Thoracic aorta (tissue), 2 donors: ENCODE data around the gene PCDHGA6. TPM values are rescaled to one million over a fixed set of nuclear protein-coding genes. Genes with fewer than 3 reads are reported as not detected.
"Not testable (repeated sequence)": the region's sequence is repeated elsewhere in the genome, so short reads cannot be mapped to it uniquely, and the experiment has no call there.

ENCODE experiments used
- ATAC-seq: fragments of 150-250 bp; one replicate; pipeline ENCODE4 v1.8.0; 2017; ENCODE audit warnings: low read depth; ENCODE audit not compliant: insufficient number of reproducible peaks, low FRiP score
- DNase-seq: peaks from one replicate; pipeline ENCODE4 v3.0.0-alpha.2; 2020; ENCODE audit warnings: low spot score
- H3K27ac ChIP-seq, 2 donors: fragments of 200-600 bp; sonication (generic); 1 replicate in 1 of 2; 2 replicates in 1 of 2; pipeline ENCODE4 v1.5.1; 2016; ENCODE audit warnings: mild to moderate bottlenecking in 2 of 2, moderate library complexity in 2 of 2
- H3K27me3 ChIP-seq: fragments of 200-600 bp; sonication (generic); replicated peaks from 2 replicates; pipeline ENCODE4 v1.6.0; 2016; ENCODE audit warnings: mild to moderate bottlenecking; ENCODE audit not compliant: insufficient read depth
- H3K36me3 ChIP-seq: fragments of 200-600 bp; sonication (generic); one replicate; pipeline ENCODE4 v1.5.1; 2016
- H3K4me1 ChIP-seq, 2 donors: fragments of 200-600 bp; sonication (generic); 1 replicate in 1 of 2; 2 replicates in 1 of 2; pipeline versions ENCODE4 v1.5.1 to v1.6.0; 2016; ENCODE audit warnings: low read depth in 2 of 2, mild to moderate bottlenecking in 1 of 2; ENCODE audit not compliant: control insufficient read depth in 1 of 2
- H3K4me3 ChIP-seq: fragments of 200-600 bp; sonication (generic); 2 replicates; pipeline ENCODE4 v1.5.1; 2016; ENCODE audit warnings: mild to moderate bottlenecking
- H3K9me3 ChIP-seq: fragments of 200-600 bp; sonication (generic); 2 replicates; pipeline ENCODE4 v1.5.1; 2016
- total RNA-seq, 2 donors: library from RNA; depleted of rRNA; stranded (reverse); fragments of >200 nt; gene quantifications; one replicate each; pipeline versions ENCODE4 v1.1.0 to v1.2.3, GENCODE V29; 2016
- TF ChIP-seq, protein P1 (sequence below): fragments of 200-600 bp; sonication (generic); IDR thresholded peaks from one replicate; pipeline ENCODE4 v1.5.1; 2019; ENCODE audit warnings: antibody characterized with exemption

The PCDHGA6 gene
- total RNA-seq, 2 donors from 2014 or later: 12.0 to 13.1 TPM

DNA sequence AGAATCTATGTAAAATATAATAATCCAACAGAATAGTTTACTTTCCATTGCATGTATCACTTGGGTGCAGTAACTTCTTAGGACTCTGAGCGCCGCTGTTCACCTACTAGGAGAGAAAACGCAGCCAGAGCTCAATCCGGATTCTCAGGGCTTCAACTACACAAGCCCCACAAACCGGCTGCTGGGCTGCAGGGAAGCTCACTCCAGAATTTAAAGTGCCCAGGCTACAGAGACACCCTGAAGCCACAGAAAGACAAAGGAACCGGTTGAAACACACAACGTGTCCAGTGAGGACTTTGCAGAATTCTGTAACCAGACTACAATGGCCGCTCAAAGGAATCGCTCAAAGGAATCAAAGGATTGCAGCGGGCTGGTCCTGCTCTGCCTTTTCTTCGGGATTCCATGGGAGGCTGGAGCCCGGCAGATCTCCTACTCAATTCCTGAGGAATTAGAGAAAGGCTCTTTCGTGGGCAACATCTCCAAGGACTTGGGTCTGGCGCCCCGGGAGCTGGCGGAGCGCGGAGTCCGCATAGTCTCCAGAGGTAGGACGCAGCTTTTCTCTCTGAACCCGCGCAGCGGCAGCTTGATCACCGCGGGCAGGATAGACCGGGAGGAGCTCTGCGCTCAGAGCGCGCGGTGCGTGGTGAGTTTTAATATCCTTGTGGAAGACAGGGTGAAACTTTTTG, 39.3 kb downstream of the PCDHGA6 start, which contains the start of gene PCDHGA10:
Gene PCDHGA10 (plus strand): TSS at position 134 of the 686 bp plus-strand sequence. CDS start 189 bp downstream, at position 323.
- peak within 1 kb of the TSS; percentile 66 for H3K4me3 ChIP-seq
- H3K27me3 ChIP-seq: no peaks in the 10 kb centered on the region
- DNase-seq (no peak), ATAC-seq (no peak)
- no peaks in the 10 kb centered on the region for H3K36me3 ChIP-seq
- no peak within 1 kb of the TSS for H3K27ac ChIP-seq
- H3K4me1 ChIP-seq: no peaks in the 10 kb centered on the region
- TF ChIP-seq, protein P1, sequence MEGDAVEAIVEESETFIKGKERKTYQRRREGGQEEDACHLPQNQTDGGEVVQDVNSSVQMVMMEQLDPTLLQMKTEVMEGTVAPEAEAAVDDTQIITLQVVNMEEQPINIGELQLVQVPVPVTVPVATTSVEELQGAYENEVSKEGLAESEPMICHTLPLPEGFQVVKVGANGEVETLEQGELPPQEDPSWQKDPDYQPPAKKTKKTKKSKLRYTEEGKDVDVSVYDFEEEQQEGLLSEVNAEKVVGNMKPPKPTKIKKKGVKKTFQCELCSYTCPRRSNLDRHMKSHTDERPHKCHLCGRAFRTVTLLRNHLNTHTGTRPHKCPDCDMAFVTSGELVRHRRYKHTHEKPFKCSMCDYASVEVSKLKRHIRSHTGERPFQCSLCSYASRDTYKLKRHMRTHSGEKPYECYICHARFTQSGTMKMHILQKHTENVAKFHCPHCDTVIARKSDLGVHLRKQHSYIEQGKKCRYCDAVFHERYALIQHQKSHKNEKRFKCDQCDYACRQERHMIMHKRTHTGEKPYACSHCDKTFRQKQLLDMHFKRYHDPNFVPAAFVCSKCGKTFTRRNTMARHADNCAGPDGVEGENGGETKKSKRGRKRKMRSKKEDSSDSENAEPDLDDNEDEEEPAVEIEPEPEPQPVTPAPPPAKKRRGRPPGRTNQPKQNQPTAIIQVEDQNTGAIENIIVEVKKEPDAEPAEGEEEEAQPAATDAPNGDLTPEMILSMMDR: peak; percentile 15
- H3K9me3 ChIP-seq: peaks cover 97% of the 10 kb centered on the region

DNA sequence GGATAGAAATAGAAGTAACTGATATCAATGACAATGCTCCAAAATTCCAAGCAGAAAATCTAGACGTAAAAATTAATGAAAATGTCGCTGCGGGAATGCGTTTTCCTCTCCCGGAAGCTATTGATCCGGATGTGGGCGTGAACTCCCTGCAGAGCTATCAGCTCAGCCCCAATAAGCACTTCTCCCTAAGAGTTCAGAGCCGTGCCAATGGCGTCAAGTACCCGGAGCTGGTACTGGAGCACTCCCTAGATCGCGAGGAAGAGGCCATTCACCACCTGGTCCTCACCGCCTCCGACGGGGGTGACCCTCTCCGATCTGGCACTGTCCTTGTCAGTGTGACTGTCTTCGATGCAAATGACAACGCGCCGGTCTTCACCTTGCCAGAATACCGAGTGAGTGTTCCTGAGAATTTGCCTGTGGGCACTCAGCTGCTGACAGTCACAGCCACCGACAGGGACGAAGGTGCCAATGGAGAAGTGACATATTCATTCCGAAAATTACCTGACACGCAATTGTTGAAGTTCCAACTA, 39.9 kb downstream of the PCDHGA6 start:
- H3K4me1 ChIP-seq: no peaks in the 10 kb centered on the region
- no peaks in the 10 kb centered on the region for H3K27me3 ChIP-seq
- TF ChIP-seq, protein P1: no peak
- peaks cover 97% of the 10 kb centered on the region for H3K9me3 ChIP-seq
- no peaks in the 10 kb centered on the region for H3K36me3 ChIP-seq
- H3K4me3 ChIP-seq: peak overlapping the region; percentile 66
- no peak for ATAC-seq
- H3K27ac ChIP-seq: no peak overlapping the region
- DNase-seq: no peak

DNA sequence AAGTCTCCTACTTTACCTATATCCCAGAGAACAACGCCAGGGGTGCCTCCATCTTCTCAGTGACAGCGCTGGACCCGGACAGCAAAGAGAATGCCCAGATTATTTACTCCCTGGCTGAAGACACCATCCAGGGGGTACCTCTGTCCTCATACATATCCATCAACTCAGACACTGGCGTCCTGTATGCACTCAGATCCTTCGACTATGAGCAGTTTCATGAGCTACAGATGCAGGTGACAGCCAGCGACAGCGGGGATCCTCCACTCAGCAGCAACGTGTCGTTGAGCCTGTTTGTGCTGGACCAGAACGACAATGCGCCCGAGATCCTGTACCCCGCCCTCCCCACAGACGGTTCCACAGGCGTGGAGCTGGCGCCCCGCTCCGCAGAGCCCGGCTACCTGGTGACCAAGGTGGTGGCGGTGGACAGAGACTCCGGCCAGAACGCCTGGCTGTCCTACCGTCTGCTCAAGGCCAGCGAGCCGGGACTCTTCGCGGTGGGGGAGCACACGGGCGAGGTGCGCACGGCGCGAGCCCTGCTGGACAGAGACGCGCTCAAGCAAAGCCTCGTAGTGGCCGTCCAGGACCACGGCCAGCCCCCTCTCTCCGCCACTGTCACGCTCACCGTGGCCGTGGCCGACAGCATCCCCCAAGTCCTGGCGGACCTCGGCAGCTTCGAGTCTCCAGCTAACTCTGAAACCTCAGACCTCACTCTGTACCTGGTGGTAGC, 41.0 kb downstream of the PCDHGA6 start:
- not testable (repeated sequence) for H3K36me3 ChIP-seq, DNase-seq, H3K4me1 ChIP-seq, H3K27me3 ChIP-seq, ATAC-seq, H3K27ac ChIP-seq
- Histone ChIP-seq H3K9me3 (peaks cover 97% of the 10 kb centered on the region), H3K4me3 (peak overlapping the region; percentile 24)

DNA sequence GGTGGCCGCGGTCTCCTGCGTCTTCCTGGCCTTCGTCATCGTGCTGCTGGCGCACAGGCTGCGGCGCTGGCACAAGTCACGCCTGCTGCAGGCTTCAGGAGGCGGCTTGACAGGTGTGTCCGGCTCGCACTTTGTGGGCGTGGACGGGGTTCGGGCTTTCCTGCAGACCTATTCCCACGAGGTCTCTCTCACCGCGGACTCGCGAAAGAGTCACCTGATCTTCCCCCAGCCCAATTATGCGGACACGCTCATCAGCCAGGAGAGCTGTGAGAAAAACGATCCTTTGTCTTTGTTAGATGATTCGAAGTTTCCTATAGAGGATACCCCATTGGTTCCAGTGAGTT, 41.6 kb downstream of the PCDHGA6 start:
- H3K4me1 ChIP-seq, DNase-seq, H3K27ac ChIP-seq, H3K27me3 ChIP-seq, ATAC-seq, H3K36me3 ChIP-seq: not testable (repeated sequence)
- Histone ChIP-seq H3K4me3 (peak overlapping the region; percentile 24), H3K9me3 (peaks cover 97% of the 10 kb centered on the region)

DNA sequence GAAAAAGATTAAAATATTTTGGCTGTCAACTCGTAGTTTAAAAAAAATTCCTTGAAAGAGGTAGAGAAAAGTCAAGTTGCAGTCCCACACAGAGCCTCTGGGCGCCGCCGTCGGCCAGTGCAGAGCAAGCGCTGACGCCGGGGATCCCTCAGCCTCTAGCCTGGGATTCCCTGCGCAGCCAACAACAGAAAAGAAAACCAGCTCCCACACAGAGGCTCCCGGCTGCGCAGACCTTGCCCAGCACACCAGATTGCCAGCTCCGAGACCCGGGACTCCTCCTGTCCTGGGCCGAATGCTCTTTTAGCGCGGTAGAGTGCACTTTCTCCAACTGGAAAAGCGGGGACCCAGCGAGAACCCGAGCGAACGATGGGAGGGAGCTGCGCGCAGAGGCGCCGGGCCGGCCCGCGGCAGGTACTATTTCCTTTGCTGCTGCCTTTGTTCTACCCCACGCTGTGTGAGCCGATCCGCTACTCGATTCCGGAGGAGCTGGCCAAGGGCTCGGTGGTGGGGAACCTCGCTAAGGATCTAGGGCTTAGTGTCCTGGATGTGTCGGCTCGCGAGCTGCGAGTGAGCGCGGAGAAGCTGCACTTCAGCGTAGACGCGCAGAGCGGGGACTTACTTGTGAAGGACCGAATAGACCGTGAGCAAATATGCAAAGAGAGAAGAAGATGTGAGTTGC, 43.9 kb downstream of the PCDHGA6 start, which contains the start of gene PCDHGB7:
Gene PCDHGB7 (plus strand): TSS at position 184 of the 679 bp plus-strand sequence. CDS start 183 bp downstream, at position 367.
- not testable (repeated sequence) for H3K27me3 ChIP-seq, DNase-seq, ATAC-seq, H3K4me1 ChIP-seq, H3K36me3 ChIP-seq, H3K27ac ChIP-seq
- TF ChIP-seq, protein P1: peak; percentile 53
- peak within 1 kb of the TSS; percentile 65 for H3K4me3 ChIP-seq
- H3K9me3 ChIP-seq: peaks cover 97% of the 10 kb centered on the region
